Activated CD4-positive, alpha-beta T cell treated with anti-CD3 and anti-CD28 coated beads, Interleukin-2, amount 50 U/mL, for 24 hours (primary cell): ENCODE measurements around the gene SND1.

Source experiments
- DNase-seq, 2 donors: peaks; one replicate each; pipeline ENCODE4 v3.0.0-alpha.2; 2020; ENCODE audit warnings: low read depth in 1 of 2, low spot score in 1 of 2

Gene SND1

GRCh38 chr7:127924874-127925273, 272.9 kb downstream of the SND1 start:
- no peak for DNase-seq

DNA sequence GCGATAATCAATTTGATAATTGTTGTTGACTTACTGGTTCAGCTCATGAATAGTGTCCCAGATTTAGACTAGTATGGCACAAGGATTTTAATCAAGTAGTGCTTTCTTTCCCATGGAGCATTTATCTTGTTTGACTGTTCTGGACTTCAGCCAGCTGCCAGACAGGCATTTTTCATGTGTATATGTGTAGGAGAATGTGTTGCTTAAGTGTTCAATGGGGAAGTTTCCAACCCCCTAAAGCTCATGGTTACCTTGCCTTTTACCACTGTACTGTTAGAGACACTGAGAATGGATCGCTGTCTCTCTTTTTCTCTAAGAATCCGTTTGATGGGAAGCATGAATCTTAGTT, 275.3 kb downstream of the SND1 start:
- no peak for DNase-seq

DNA sequence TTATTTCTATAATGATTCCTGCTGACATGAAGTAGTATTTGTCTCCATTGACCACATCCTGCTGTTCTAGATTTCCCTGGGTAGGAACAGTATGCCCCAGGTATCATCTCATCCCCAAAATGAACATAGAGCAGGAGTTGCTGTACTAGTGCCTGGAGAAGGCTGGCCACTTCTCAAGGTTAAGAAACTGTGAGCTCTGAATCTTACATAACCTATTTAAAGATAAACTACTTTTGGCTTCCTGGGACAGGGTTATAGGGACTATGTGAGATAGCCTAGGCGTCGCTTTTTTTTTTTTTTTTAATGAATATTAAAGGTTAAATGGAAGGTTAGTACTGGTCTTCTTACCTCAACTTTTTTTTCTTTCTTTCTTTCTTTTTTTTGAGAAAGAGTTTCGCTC, 276.2 kb downstream of the SND1 start:
- DNase-seq = no peak

DNA sequence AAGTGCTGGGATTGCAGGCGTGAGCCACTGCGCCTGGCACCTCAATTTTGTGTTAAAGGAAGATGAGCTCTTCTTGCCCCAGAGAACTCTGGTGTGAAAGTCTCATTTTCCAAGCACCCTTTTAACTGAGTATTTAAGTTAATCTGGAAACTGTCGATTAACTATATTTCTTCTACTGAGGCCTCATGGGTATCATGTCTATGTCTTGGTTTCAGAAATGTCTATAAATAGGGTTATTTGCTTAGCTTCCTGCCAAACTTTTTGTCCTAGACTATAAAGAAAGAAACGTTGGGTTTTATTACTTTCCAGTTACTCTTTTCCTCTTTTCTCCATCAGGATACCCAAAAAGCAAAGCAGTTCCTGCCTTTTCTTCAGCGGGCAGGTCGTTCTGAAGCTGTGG, 276.9 kb downstream of the SND1 start:
- no peak for DNase-seq

DNA sequence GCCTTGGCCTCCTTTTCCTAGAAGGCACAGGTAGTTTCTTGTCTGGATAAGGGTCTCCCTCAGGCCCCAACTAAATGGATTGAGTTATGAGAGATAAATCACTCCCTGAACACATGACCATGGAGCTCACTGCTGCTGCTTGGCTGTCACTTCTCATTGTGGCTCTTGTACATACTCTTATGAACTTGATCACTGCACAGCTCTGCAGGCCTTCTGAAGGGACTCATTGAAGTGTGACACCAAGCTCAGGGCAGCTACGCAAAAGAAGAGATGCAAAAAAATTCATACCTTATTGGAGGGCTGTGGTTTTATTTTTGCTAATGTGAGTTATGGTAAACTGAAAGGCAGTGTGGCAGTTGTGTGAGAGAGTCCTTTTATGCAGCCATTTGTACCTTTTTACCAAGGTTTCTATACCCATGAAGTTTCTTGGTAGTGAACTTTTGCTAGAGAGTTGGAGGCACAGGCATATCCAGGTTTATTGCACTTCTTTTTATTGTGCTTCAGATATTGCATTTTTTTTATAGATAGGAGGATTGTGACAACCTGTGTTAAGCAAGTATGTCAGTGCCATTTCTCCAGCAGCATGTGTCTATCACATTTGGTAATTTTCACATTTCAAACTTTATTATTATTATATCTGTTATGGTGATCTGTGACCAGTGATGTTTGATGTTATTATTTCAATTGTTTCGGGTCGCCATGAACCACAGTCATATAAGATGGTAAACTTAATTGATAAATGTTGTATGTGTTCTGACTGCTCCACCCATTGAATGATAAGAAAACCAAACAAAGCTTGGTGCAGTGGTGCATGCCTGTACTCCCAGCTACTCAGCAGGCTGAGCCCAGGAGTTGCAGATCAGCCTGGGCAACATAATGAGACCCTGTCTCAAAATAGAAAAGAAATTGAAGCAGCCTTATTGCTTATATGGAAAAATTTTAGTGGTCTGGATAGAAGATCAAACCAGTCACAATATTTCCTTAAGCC, 278.6 kb downstream of the SND1 start:
- no peak for DNase-seq

DNA sequence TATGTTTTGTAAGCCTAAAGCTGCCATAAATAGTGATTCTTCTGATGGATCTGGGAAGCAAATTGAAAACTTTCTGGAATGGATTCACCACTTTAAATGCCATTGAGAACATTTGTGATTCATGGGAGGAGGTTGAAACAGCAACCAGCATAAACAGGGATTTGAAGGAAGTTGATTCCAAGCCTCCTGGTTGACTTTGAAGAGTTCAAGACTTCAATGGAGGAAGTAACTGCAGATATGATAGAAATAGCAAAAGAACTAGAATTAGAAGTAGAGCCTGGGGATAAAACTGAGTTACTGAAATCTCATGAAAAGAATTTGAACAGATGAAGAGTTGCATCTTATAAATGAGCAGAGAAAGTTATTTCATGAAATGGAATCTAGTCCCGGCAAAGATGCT, 280.1 kb downstream of the SND1 start:
- no peak for DNase-seq

DNA sequence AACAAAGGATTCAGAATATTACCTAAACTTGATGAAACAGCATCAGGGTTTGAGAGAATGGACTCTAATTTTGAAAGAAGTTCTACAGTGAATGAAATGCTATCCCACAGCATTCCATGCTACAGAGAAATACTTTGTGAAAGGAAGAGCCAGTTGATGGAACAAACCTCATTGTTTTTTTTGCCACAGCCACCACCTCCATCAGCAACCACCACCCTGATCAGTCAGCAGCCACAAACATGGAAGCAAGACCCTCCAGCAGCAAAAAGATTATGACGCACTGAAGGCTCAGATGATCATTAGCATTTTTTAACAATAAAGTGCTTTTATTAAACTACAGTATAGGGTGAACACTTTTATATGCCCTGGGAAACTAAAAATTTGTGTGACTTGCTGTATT, 280.5 kb downstream of the SND1 start:
- DNase-seq = no peak

DNA sequence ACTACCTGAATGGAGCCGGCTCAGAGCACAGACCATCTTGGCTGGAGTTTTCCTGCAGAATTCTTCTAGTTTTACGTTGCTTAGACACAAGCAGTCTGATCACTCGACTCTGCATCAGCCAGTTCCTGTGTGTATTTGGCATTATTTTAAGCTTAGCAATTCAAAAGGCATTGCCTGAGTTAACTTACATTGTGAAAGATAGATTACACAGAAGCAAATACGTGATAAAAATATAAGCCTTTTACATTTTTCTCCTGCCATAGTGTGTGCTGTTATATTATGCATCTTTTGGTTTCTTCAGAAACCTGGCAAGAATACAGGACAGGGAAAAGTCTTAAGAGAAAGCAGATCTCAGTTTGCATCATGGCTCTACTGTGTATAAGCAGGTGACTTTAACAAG, 281.2 kb downstream of the SND1 start:
- no peak for DNase-seq

GRCh38 chr7:127934711-127935110, 282.7 kb downstream of the SND1 start:
- no peak for DNase-seq

DNA sequence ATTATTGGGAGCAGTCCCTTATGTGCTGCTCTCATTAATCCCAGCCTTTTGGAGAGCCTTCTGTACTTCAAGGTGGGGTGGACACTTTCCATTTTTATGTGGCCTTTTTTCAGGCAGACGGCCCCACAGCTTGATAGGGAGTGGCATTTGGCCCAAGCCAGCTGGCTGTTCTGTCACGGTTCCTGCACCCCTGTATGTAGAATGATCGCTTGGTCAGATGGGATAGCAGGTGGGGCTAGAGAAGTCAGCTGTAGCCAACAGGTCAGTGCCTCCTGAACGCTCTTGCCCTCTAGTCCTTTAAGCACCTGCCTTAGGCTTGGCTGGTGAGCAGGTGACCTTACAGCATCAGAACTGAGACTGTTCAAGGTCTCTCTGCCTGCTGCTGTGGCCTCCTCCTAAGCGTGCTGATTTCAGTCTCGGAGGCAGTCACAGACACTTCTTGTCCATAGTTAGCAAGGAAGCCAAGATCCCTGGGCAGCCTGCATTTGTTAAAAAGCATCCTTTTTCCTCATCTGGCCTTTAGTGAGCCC, 283.9 kb downstream of the SND1 start:
- no peak for DNase-seq

- no peak for DNase-seq
These were observed 285.2 kb downstream of the SND1 start for GRCh38 chr7:127937066-127937680.

DNA sequence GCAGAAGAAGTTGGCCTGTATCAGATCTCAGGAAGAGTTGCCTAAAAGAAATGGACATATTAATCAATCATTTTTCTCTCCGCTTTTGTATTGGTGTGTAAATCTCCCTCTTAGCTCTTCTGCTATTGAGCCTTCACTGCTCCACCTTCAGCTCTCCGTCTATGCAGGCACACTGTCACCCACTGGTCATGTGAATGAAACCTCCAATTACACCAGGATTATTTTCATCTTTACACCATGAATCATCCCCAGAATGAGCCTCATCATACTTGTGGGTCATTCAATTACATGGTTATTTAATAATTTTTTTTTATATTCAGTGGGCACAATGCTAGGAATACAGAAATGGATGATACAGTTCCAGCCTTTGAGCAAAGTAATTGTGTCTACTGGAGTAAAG, 286.6 kb downstream of the SND1 start:
- DNase-seq = no peak

GRCh38 chr7:127940381-127941160, 288.6 kb downstream of the SND1 start:
- DNase-seq = no peak

GRCh38 chr7:127941476-127942210, 289.6 kb downstream of the SND1 start:
- no peak for DNase-seq

GRCh38 chr7:127943541-127944521, 291.8 kb downstream of the SND1 start:
- DNase-seq = no peak

DNA sequence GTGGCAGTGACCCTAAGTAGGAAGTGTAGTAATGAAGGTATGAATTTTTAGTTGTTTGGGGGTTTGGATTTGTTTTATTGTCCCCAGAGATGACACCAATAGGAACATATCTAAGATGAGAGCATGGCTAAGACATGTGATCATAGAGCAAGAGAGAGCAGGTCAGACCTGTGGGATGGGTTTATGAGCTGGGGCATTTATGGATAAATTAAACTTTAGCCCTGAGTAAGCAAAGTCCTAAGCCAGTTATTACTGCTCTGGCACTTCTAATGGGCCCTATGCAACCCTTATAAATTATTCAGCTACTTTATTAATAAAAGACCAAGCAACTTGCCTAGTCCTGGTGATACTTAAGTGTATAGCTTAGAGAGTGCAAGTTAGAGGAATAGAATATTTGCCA, 294.1 kb downstream of the SND1 start:
- no peak for DNase-seq

- no peak for DNase-seq
These were observed 294.9 kb downstream of the SND1 start for GRCh38 chr7:127946847-127947246.

DNA sequence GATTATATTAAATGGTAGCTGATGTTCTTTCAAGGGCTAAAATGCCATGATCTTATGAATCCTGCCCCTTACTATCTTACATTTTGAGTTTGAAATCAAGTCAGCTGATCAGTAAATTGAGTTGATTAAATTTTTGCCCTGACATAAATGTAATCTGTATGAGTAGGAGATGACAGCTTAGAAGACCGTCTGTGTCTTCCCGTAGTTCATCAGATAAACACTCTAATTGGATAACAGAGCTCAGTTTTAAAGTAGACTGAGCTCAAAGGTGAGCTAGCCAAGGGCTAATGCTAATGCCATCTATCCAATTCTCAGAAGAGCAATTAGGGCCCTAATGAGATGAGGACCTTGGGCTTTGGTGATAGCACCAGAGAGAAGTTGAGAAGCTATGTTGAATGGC, 296.3 kb downstream of the SND1 start:
- no peak for DNase-seq

DNA sequence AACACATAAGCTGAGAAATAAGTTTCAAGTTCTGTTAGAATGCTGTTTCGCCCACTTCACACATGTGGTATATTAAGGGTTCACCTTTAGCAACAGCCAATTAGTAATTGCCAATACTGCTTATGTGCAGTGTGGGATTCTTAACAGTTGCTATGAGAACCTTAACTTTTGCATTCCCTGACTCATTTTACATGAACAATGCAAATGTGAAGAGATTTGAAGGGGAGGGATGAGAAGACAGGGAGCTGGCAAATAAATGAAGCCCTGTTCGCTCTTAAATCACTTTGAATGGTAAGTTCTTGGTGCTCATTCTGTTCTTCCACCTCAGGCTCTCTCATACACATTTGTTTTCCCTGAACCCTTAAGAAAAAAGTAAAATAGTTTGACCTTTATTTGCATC, 296.9 kb downstream of the SND1 start:
- no peak for DNase-seq

DNA sequence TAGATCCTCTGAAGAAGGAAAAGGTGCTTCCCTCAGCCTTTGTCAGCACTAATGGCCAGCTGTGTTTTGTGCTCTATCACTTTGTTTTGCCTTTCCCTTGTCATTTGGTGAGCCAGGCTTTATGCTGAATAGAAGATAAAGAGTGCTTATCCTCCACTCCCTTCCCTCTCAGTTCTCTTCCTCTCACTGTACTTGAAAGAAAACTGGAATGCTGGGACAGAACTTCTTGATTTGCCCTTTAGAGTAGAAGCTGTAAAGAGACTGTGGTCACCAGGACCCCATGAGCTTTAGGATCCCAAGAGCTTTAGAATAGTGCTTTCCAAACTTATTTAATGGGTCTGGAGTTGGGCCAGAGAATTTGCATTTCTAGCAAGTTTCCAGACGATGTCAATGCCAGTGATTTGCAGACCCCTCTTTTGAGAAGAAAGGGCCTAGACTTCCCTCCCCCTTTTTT, 297.8 kb downstream of the SND1 start:
- DNase-seq = no peak
